GM19193 (cell line): ENCODE results near the gene CXXC5.

Source experiments
- POLR2A ChIP-seq: IDR thresholded peaks from 4 replicates; pipeline ENCODE4 v1.6.1; 2011; ENCODE audit not compliant: insufficient read depth, insufficient read length; ENCODE audit errors: extremely low read depth

Gene CXXC5

GRCh38 chr5:139678751-139679750 is 30.9 kb downstream of the CXXC5 start:
- TF ChIP-seq POLR2A, result no peak

- TF ChIP-seq POLR2A, result no peak
These were observed 32.4 kb downstream of the CXXC5 start for GRCh38 chr5:139680368-139681111.

GRCh38 chr5:139681112-139681458 is 32.9 kb downstream of the CXXC5 start:
- no peak for TF ChIP-seq POLR2A

GRCh38 chr5:139681466-139681865 is 33.3 kb downstream of the CXXC5 start:
- no peak for TF ChIP-seq POLR2A

- no peak for TF ChIP-seq POLR2A
These were observed 34.1 kb downstream of the CXXC5 start for GRCh38 chr5:139682016-139682975.

GRCh38 chr5:139683295-139684271 is 35.4 kb downstream of the CXXC5 start:
- TF ChIP-seq POLR2A, result no peak

- TF ChIP-seq POLR2A, result no peak
These were observed 36.3 kb downstream of the CXXC5 start for GRCh38 chr5:139684350-139684880.

GRCh38 chr5:139684881-139685749 is 37.0 kb downstream of the CXXC5 start:
- TF ChIP-seq POLR2A, result no peak

- TF ChIP-seq POLR2A, result no peak
These were observed 37.7 kb downstream of the CXXC5 start for GRCh38 chr5:139685886-139686285.

- no peak for TF ChIP-seq POLR2A
These were observed 38.2 kb downstream of the CXXC5 start for GRCh38 chr5:139686356-139686705.

GRCh38 chr5:139686706-139687441 is 38.7 kb downstream of the CXXC5 start:
- TF ChIP-seq POLR2A, result no peak

GRCh38 chr5:139687656-139688055 is 39.5 kb downstream of the CXXC5 start:
- TF ChIP-seq POLR2A, result no peak
